Measurements from ENCODE around the gene TGFBR3. TPM values are rescaled to one million over a fixed set of nuclear protein-coding genes. Genes with fewer than 3 reads are reported as not detected.

The TGFBR3 gene
- total and polyA plus RNA-seq, 2 of the 4 experiments (the other 2 are of a cell fraction) = 3.0 to 11.3 TPM

DNA sequence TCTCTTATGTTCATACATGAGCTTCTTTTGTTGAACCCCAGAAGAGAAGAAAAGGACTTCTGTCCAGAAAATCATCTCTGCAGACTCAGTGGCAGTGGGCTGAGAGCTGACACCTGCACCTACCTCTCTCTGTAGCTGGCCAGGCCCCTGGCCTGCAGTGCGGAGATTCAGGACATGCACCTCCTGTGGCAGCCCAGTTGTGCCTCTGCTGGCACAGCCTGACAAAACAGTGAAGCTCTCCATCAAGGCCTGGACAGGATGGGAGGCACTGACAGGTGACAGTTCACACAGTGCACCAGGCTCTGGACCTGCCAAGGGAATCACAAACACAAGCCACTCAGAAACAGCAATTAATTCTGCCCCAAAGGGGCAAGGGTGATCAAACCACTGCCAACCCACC is 88.8 kb downstream of the TGFBR3 start:
- Histone ChIP-seq H3K56ac (ENCODE audit: extremely low read depth, insufficient read depth, low read length) (no peak overlapping the region), H2AK5ac (ENCODE audit: low read depth, low read length) (no peak overlapping the region), H4K91ac (ENCODE audit: insufficient read depth, low read depth, low read length) (no peak overlapping the region), H3K4ac (ENCODE audit: low read depth, low read length) (no peak overlapping the region), H2BK15ac (ENCODE audit: low read depth, low read length) (no peak overlapping the region), H3K4me3 (ENCODE audit: insufficient read depth, low read depth, low read length) (no peak overlapping the region), H2BK120ac (ENCODE audit: low read depth, low read length) (no peak overlapping the region), H4K5ac (ENCODE audit: low read depth, low read length) (no peak overlapping the region), H3K9me3 (ENCODE audit: control insufficient read depth, insufficient read depth, low read length) (no peaks in the 10 kb centered on the region), H3K4me2 (ENCODE audit: low read depth, low read length) (no peak overlapping the region), H2AFZ (replicated peaks; ENCODE audit: low read length, poor library complexity) (no peak overlapping the region), H3K9me1 (ENCODE audit: insufficient read depth, low read length) (0 out of 2 replicates have a peak, but pooled peaks cover 2% of the 10 kb centered on the region), H4K8ac (ENCODE audit: low read depth in 2 of 2, low read length in 2 of 2) (no peak overlapping the region), H2BK20ac (ENCODE audit: low read depth, low read length) (no peak overlapping the region), H3K18ac (ENCODE audit: low read depth, low read length) (no peak overlapping the region), H3K4me1 (ENCODE audit: control insufficient read depth, insufficient read depth, low read length) (peaks cover 6% of the 10 kb centered on the region), H3K23ac (ENCODE audit: low read depth, low read length) (no peak overlapping the region), H2AK9ac (replicated peaks; ENCODE audit: low read depth, low read length, poor library complexity) (no peak overlapping the region), H3K9ac (ENCODE audit: low read depth, low read length) (no peak overlapping the region), H4K20me1 (ENCODE audit: insufficient read depth, low read length) (no peaks in the 10 kb centered on the region), H3K79me1 (ENCODE audit: low read depth in 1 of 2, low read length in 2 of 2) (0 out of 4 replicates have a peak, but pooled peaks cover 0 to under 1% of the 10 kb centered on the region in 2 experiments), H3K14ac (replicated peaks; ENCODE audit: low read depth, low read length) (no peak overlapping the region), H3K27ac (ENCODE audit: insufficient read depth, low read length) (no peak overlapping the region), H3K27me3 (ENCODE audit: control insufficient read depth, insufficient read depth, low read length) (no peaks in the 10 kb centered on the region), H2BK5ac (ENCODE audit: low read depth, low read length, poor library complexity, severe bottlenecking) (no peak overlapping the region), H3K36me3 (ENCODE audit: control insufficient read depth, insufficient read depth, low read length) (peaks cover 3% of the 10 kb centered on the region; the same call in 1 of the 2 replicates)
- in situ Hi-C loops (cut with MboI; ENCODE audit: low sequenced_read_pairs) = no loop called here
- intact Hi-C loops (cut with micrococcal nuclease) = no loop called here
- no peak for ATAC-seq (ENCODE audit: low read depth)
- WGBS, 2 experiments (ENCODE audit: extremely low coverage in 2 of 2, insufficient read length in 1 of 2) = no CpG with 5 or more reads among the region's 1 CpG
- no peak for DNase-seq
- CTCF ChIA-PET = interaction anchor here (0.7 kb wide), 1 partner anchor 67 kb away, joined by 3 read pairs; no protein-coding TSS in a partner anchor
- BruUV-seq (replicated peaks) = no TSS peak
- POLR2A ChIA-PET (ENCODE audit: unreplicated experiment) = interaction anchor here (0.5 kb wide), 1 partner anchor 86 kb away, joined by 9 read pairs; no protein-coding TSS in a partner anchor
- dilution Hi-C loops (cut with HindIII; ENCODE audit: low sequenced_read_pairs, unreplicated experiment) = no loop called here
- TF ChIP-seq, protein P1, sequence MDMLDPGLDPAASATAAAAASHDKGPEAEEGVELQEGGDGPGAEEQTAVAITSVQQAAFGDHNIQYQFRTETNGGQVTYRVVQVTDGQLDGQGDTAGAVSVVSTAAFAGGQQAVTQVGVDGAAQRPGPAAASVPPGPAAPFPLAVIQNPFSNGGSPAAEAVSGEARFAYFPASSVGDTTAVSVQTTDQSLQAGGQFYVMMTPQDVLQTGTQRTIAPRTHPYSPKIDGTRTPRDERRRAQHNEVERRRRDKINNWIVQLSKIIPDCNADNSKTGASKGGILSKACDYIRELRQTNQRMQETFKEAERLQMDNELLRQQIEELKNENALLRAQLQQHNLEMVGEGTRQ (IDR thresholded peaks at IDR 0.05; ENCODE audit: low read depth, low read length) = no peak
- no peak for TF ChIP-seq RCOR1 (IDR thresholded peaks at IDR 0.05; ENCODE audit: insufficient replicate concordance, low read length)
